Pancreas (tissue), 10 donors: Measurements from ENCODE around the gene STEAP1. TPM values are rescaled to one million over a fixed set of nuclear protein-coding genes. Genes with fewer than 3 reads are reported as not detected.
"Not testable (repeated sequence)": the region's sequence is repeated elsewhere in the genome, so short reads cannot be mapped to it uniquely, and the experiment has no call there.

ENCODE experiments used
- ATAC-seq, 4 donors: fragments of 200-7000 bp; cut with Tn5 transposase; one replicate each; pipeline versions ENCODE4 v1.8.0 to v1.9.1; 2020; ENCODE audit warnings: mild to moderate bottlenecking in 4 of 4, moderate library complexity in 4 of 4
- DNase-seq, 6 donors: peaks; one replicate each; pipeline ENCODE4 v3.0.0-alpha.2; 2020
- FAIRE-seq: peaks from 2 replicates; lab custom pipeline; 2012; peaks lifted over from hg19 to GRCh38; lab: Jason Lieb, UNC
- H3K27ac ChIP-seq, 4 donors: fragments of 200-600 bp; sonication (generic); 1 replicate in 3 of 4; 2 replicates in 1 of 4; pipeline versions ENCODE4 v1.5.0 to v1.8.0; 2020
- H3K27me3 ChIP-seq, 4 donors: fragments of 200-600 bp; one replicate each; pipeline ENCODE4 v1.8.0; 2021
- H3K36me3 ChIP-seq, 3 donors: fragments of 200-600 bp; sonication (generic) in 1 of 3; one replicate each; pipeline versions ENCODE4 v1.5.0 to v1.8.0; 2020 to 2021
- H3K4me1 ChIP-seq, 3 donors: fragments of 200-600 bp; one replicate each; pipeline ENCODE4 v1.8.0; 2021
- H3K4me3 ChIP-seq, 4 donors: fragments of 200-600 bp; sonication (generic) in 2 of 4; one replicate each; pipeline versions ENCODE4 v1.5.0 to v1.8.0; 2020 to 2021
- H3K9me3 ChIP-seq, 4 donors: fragments of 200-600 bp; one replicate each; pipeline ENCODE4 v1.8.0; 2021
- WGBS, 2 donors: extraction: QIAGEN DNeasy Blood & Tissue Kit; methylation state at CpG; one replicate each; pipeline ENCODE4 v1.1.7; 2013; 5-methylcytosine and 5-hydroxymethylcytosine counted together
- intact Hi-C, 3 donors: fragments of 100-400 bp; cut with DNase I; formaldehyde crosslinking; loops; one replicate each; pipeline versions ENCODE4 v1.11.1 to v1.14.2; 2022
- polyA plus RNA-seq, 2 donors: library from polyadenylated mRNA; stranded (reverse); fragments of 200-250 nt; gene quantifications; one replicate each; pipeline ENCODE4 v1.2.3, GENCODE V29; 2013
- total RNA-seq, 6 donors: library from RNA; stranded (reverse); fragmentation: NEBNext Ultra II Directional in 4 of 6; extraction: Animal tissue kit (Norgen Biotek cat#: 25700) in 4 of 6; gene quantifications; one replicate each; pipeline versions ENCODE4 v1.2.1 to v1.2.4, GENCODE V29; 2021 to 2023
- TF ChIP-seq, protein P1 (sequence below), 4 donors: fragments of 200-600 bp; sonication (generic) in 3 of 4; IDR thresholded peaks; one replicate each; pipeline versions ENCODE4 v1.5.0 to v1.8.0; 2021; ENCODE audit warnings: antibody characterized with exemption in 4 of 4
- donor health status: healthy with polysubstance abuse.
- donor health status: DM: no; HTN: no; CAD: no; lungs with moderate emphysema.
- donor health status: DM: no; HTN: no; CAD: no.
- donor health status: control.
- donor health status: control.
- donor health status: Bipolar disorder and iron deficiency.
- donor health status: DM: yes; HTN: yes; CAD: no.
- donor health status: DM: no; HTN: no; CAD: no.
- donor health status: DM: no; HTN: no; CAD: no.
- donor health status: DM: yes; HTN: yes; CAD: no.

Gene STEAP1
- total and polyA plus RNA-seq, 8 donors: 1.1 to 8.3 (median 2.8) TPM

DNA sequence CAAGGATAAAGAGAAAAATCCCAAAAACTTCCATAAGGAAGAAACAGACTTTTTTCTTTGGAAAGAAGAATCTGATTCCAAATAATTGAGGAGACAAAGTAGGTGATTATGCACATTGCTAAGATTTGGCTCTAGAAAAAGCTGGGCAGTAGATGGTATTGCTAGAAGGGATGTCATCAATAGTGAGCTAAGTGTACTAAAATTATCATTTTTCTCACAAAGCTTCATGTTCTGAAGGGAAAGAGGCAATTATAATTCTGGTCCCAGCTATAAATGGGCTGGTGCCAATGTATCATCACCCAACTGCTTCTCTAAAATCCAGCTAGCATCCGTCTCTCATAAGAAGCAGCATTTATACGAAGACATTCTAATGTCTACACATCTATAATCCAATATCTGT, 23.9 kb downstream of the STEAP1 start:
- ATAC-seq (no peak), DNase-seq (no peak), FAIRE-seq (no peak)
- WGBS, 2 donors: 93 to 97% methylated on average over 2 of the region's 2 CpGs
- Histone ChIP-seq H3K4me3 (no peak overlapping the region), H3K4me1 (peaks cover 0 to 21% (median under 1%) of the 10 kb centered on the region in 3 donors), H3K27me3 (no peaks in the 10 kb centered on the region), H3K27ac (no peak overlapping the region), H3K36me3 (no peaks in the 10 kb centered on the region), H3K9me3 (no peaks in the 10 kb centered on the region)
- intact Hi-C loops: no loop called here
- TF ChIP-seq, protein P1, sequence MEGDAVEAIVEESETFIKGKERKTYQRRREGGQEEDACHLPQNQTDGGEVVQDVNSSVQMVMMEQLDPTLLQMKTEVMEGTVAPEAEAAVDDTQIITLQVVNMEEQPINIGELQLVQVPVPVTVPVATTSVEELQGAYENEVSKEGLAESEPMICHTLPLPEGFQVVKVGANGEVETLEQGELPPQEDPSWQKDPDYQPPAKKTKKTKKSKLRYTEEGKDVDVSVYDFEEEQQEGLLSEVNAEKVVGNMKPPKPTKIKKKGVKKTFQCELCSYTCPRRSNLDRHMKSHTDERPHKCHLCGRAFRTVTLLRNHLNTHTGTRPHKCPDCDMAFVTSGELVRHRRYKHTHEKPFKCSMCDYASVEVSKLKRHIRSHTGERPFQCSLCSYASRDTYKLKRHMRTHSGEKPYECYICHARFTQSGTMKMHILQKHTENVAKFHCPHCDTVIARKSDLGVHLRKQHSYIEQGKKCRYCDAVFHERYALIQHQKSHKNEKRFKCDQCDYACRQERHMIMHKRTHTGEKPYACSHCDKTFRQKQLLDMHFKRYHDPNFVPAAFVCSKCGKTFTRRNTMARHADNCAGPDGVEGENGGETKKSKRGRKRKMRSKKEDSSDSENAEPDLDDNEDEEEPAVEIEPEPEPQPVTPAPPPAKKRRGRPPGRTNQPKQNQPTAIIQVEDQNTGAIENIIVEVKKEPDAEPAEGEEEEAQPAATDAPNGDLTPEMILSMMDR (IDR thresholded peaks at IDR 0.05): no peak

DNA sequence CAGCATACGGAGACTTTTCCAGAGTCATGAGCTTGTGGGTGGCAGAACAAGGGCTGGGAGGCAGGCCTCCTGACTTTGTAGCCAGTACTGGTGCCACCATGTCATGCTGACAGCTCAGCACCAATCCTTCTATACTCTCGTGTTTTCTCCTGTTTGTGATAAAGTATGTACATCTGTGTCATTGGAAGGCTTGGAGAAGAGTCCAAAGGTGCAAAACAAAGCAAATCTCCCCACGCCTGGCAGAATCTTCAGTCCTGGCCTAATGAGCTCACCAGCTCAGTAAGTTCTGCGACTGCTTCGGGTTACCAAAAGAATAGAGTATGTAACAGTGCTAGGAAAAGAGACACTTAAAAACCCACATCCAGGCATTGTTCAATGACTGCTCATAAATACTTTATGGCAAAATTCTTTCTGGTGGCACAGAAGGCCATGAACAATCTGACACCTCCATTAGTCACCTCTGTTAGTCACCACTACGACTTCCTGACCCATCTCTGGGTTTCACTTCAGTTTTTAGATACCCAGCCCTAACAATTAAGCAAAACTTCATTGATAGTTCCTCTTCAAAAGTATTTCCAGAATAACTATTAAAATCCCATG, 24.5 kb downstream of the STEAP1 start:
- no peak overlapping the region for H3K4me3 ChIP-seq
- H3K4me1 ChIP-seq: peaks cover 0 to 25% (median 0%) of the 10 kb centered on the region in 3 donors
- no peaks in the 10 kb centered on the region for H3K27me3 ChIP-seq
- TF ChIP-seq, protein P1 (IDR thresholded peaks at IDR 0.05): no peak
- intact Hi-C loops: no loop called here
- no peak overlapping the region for H3K27ac ChIP-seq
- H3K9me3 ChIP-seq: no peaks in the 10 kb centered on the region
- 75 to 76% methylated on average over 6 of the region's 6 CpGs for WGBS, 2 donors
- no peaks in the 10 kb centered on the region for H3K36me3 ChIP-seq
- FAIRE-seq (no peak), DNase-seq (no peak), ATAC-seq (peak in 3 of 4 donors; percentile 32 to 64 (median 40))

DNA sequence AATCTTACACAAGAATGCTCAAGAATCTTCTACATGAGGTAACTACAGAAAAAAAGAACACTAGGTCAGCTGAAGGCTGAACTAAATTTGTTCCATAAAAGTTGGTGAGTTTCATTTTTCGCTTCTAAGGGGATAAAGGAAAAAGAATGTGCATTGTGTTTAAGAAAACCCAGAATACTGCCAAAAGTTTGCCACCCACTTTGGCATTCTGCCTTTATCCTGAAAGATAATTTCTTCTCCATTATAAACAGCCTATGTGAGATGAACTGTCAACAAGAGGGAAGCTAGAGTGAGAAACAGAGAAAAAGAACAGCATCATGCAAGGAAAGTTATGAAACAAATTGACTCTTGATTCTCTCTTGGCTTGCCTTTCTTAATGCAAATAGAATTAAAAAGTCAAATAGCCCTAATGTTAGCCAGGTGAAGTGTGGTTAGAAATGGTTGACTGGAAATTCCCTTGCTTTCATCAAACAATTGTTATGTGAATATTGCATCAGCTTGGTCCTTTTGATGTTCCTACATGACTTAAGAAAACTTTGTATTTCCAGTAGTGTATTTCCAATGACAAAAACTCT, 25.8 kb downstream of the STEAP1 start:
- DNase-seq (no peak), ATAC-seq (peak in 2 of 4 donors; percentile 72 to 75), FAIRE-seq (no peak)
- H3K36me3 ChIP-seq: no peaks in the 10 kb centered on the region
- no peak overlapping the region for H3K4me3 ChIP-seq
- no peaks in the 10 kb centered on the region for H3K9me3 ChIP-seq
- peaks cover 0 to 25% (median 0%) of the 10 kb centered on the region in 3 donors for H3K4me1 ChIP-seq
- intact Hi-C loops: no loop called here
- 74 to 77% methylated on average over 1 of the region's 1 CpG for WGBS, 2 donors
- TF ChIP-seq, protein P1 (IDR thresholded peaks at IDR 0.05): no peak
- H3K27me3 ChIP-seq: no peaks in the 10 kb centered on the region
- peak overlapping the region in 2 of 4 donors; percentile 60 to 62 for H3K27ac ChIP-seq

DNA sequence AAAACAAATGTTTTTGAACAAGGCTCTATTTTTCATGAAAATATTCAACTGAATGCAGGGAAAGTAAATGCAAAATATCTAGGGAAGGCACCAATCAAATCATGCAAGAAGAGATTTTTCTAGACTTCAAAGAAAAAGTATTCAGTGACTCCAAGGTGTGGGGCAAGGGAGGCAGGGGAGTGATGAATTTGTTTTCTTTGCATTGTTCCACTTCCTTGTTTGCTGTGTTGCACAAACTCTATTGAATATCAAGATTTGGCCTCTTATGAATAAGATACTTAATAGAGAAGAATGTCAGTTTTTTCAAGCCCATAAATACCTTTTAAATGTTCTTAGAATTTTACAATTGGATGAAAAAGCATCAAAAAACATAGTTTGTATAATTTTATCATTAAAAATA, 26.4 kb downstream of the STEAP1 start:
- TF ChIP-seq, protein P1 (IDR thresholded peaks at IDR 0.05): no peak
- intact Hi-C loops: no loop called here
- no peaks in the 10 kb centered on the region for H3K36me3 ChIP-seq
- no peaks in the 10 kb centered on the region for H3K27me3 ChIP-seq
- H3K4me3 ChIP-seq: no peak overlapping the region
- no peak for FAIRE-seq
- ATAC-seq: peak; percentile 58 to 87 (median 70)
- H3K27ac ChIP-seq: peak overlapping the region in 2 of 4 donors; percentile 60 to 62
- no peak for DNase-seq
- peaks cover 0 to 25% (median 0%) of the 10 kb centered on the region in 3 donors for H3K4me1 ChIP-seq
- no peaks in the 10 kb centered on the region for H3K9me3 ChIP-seq

DNA sequence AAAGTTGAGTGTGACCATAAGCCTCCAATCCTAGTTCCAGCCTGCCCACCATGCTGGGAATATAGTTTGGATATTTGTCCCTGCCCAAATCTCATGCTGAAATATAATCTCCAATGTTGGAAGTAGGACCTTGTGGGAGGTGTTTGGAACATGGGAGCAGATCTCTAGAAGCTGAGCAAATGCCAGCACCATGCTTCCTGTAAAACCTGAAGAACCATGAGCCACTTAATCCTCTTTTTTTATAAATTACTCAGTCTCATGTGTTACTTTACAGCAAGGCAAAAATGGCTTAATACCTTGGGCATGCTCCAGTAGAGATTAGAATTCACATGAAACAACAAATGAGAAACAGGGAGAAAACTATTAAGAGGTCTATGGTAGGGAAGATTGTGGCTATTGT, 27.2 kb downstream of the STEAP1 start:
- Histone ChIP-seq H3K4me3 (no peak overlapping the region), H3K36me3 (no peaks in the 10 kb centered on the region), H3K4me1 (peaks cover 0 to 25% (median 0%) of the 10 kb centered on the region in 3 donors), H3K9me3 (no peaks in the 10 kb centered on the region), H3K27me3 (no peaks in the 10 kb centered on the region), H3K27ac (no peak overlapping the region)
- FAIRE-seq (no peak), DNase-seq (no peak), ATAC-seq (no peak)
- TF ChIP-seq, protein P1 (IDR thresholded peaks at IDR 0.05): no peak
- intact Hi-C loops: no loop called here

DNA sequence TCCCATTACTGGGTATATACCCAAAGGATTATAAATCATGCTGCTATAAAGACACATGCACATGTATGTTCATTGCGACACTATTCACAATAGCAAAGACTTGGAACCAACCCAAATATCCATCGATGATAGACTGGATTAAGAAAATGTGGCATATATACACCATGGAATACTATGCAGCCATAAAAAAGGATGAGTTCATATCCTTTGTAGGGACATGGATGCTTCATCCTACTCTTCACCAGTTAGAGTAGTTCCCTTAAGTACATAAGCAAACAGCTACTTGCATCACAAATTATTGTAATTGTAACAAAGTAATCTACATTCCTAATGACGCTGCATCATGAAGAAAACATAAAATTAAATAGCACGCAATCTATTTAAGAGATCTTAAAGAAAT, 32.0 kb downstream of the STEAP1 start:
- 74 to 88% methylated on average over 4 of the region's 4 CpGs for WGBS, 2 donors
- H3K27me3 ChIP-seq, intact Hi-C loops, H3K36me3 ChIP-seq, DNase-seq, FAIRE-seq, H3K9me3 ChIP-seq, H3K27ac ChIP-seq, H3K4me3 ChIP-seq, ATAC-seq: not testable (repeated sequence)
- peaks cover 10 to 17% (median 10%) of the 10 kb centered on the region in 3 donors for H3K4me1 ChIP-seq
